Nephron (organoid): ENCODE data around the gene PLAC1.

Experiments used
- H3K27ac Mint-ChIP-seq, 3 experiments: 2 replicates each; pipeline ENCODE4 v1.8.0; 2020; ENCODE audit warnings: mixed read lengths in 3 of 3, mild to moderate bottlenecking in 2 of 3, moderate library complexity in 1 of 3
- H3K27me3 Mint-ChIP-seq: 2 replicates; pipeline ENCODE4 v1.8.0; 2021; ENCODE audit warnings: low read depth, mild to moderate bottlenecking, moderate library complexity, mixed read lengths
- H3K36me3 Mint-ChIP-seq: 2 replicates; pipeline ENCODE4 v1.8.0; 2020; ENCODE audit warnings: low read depth, mixed read lengths
- H3K4me1 Mint-ChIP-seq: 2 replicates; pipeline ENCODE4 v1.8.0; 2020; ENCODE audit warnings: mixed read lengths
- H3K4me3 Mint-ChIP-seq, 3 experiments: 2 replicates each; pipeline ENCODE4 v1.8.0; 2020; ENCODE audit warnings: mild to moderate bottlenecking in 3 of 3, mixed read lengths in 3 of 3, moderate library complexity in 2 of 3
- H3K9me3 Mint-ChIP-seq: 2 replicates; pipeline ENCODE4 v1.8.0; 2020; ENCODE audit warnings: mixed read lengths
- TF ChIP-seq, protein P1 (sequence below), 3 experiments: fragments of 200-600 bp; sonication (generic); IDR thresholded peaks; one replicate each; pipeline ENCODE4 v1.5.0; 2021; ENCODE audit warnings: antibody characterized with exemption in 3 of 3; ENCODE audit not compliant: unreplicated experiment in 3 of 3

The PLAC1 gene, protein sequence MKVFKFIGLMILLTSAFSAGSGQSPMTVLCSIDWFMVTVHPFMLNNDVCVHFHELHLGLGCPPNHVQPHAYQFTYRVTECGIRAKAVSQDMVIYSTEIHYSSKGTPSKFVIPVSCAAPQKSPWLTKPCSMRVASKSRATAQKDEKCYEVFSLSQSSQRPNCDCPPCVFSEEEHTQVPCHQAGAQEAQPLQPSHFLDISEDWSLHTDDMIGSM

DNA sequence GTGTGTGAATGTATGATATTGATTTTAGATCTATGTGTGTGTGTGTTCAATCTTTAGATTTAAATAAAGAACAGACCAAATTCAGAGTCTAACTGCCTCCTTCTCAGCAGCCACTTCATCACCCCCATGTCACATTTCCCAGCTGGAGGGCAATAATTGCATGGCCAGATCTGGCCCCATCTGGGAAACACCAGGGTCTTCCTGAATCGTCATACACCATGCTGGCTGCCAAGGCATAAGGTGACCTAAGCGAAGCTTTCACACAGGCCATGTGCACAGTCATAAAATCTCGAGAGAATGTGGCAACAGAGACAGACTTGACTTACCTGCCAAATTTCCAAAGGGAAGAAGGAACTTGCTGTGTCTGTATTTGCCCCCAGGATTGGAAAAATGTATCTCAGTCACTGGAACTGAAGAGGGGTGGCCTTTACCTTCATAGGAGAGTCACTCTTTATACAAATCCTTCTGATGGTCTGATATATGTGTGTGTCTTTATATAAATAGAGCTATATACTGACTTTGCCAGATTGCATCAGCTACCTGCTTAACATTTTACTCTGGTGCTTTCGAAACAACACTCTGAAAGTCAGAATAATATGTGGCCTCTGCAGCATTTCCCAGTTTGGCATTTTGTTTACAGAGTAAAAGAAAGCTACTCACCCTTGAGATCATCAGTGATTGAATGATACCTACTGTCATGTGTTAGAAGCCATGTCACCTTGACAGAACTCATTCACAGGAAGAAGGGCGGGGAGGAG lies at the start of gene PLAC1:
Gene PLAC1 (minus strand): TSS at position 470 of the 758 bp plus-strand sequence. CDS start 91,789 bp downstream, outside the sequence.
- no peaks in the 10 kb centered on the region for H3K36me3 Mint-ChIP-seq
- H3K4me3 Mint-ChIP-seq = no peak within 1 kb of the TSS
- H3K4me1 Mint-ChIP-seq = peaks cover 30% of the 10 kb centered on the region
- H3K9me3 Mint-ChIP-seq = peaks cover 3% of the 10 kb centered on the region
- H3K27me3 Mint-ChIP-seq = no peaks in the 10 kb centered on the region
- H3K27ac Mint-ChIP-seq = peak within 1 kb of the TSS in 1 of 3 experiments; percentile 13
- TF ChIP-seq, protein P1, sequence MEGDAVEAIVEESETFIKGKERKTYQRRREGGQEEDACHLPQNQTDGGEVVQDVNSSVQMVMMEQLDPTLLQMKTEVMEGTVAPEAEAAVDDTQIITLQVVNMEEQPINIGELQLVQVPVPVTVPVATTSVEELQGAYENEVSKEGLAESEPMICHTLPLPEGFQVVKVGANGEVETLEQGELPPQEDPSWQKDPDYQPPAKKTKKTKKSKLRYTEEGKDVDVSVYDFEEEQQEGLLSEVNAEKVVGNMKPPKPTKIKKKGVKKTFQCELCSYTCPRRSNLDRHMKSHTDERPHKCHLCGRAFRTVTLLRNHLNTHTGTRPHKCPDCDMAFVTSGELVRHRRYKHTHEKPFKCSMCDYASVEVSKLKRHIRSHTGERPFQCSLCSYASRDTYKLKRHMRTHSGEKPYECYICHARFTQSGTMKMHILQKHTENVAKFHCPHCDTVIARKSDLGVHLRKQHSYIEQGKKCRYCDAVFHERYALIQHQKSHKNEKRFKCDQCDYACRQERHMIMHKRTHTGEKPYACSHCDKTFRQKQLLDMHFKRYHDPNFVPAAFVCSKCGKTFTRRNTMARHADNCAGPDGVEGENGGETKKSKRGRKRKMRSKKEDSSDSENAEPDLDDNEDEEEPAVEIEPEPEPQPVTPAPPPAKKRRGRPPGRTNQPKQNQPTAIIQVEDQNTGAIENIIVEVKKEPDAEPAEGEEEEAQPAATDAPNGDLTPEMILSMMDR (IDR thresholded peaks at IDR 0.05; ENCODE audit: unreplicated experiment in 3 of 3) = no peak

DNA sequence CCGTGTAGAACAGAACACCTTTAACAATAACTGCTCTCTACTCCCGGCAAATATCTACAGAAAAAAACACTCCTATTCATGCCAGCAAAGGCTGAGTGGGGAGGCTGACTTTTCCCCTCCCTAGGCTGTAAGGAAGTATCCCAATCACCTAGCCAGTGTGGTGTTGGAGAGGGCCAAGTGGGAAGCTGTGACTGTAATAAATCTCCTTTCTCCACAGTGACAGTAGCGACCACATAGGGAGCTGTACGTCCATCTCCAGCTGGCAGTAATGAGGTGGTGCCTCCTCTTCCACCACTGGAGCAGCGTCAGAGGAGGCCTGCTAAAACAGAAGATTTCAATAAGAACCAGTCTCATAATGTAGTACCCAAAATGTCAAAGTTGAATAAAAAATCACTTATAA lies 47.9 kb upstream of the PLAC1 start:
- no peaks in the 10 kb centered on the region for H3K27me3 Mint-ChIP-seq
- H3K36me3 Mint-ChIP-seq = no peaks in the 10 kb centered on the region
- TF ChIP-seq, protein P1 (IDR thresholded peaks at IDR 0.05; ENCODE audit: unreplicated experiment in 3 of 3) = no peak
- peak overlapping the region; percentile 49 to 83 (median 51) for H3K27ac Mint-ChIP-seq
- peaks cover 22% of the 10 kb centered on the region for H3K4me1 Mint-ChIP-seq
- no peak overlapping the region for H3K4me3 Mint-ChIP-seq
- H3K9me3 Mint-ChIP-seq = peaks cover 8% of the 10 kb centered on the region

DNA sequence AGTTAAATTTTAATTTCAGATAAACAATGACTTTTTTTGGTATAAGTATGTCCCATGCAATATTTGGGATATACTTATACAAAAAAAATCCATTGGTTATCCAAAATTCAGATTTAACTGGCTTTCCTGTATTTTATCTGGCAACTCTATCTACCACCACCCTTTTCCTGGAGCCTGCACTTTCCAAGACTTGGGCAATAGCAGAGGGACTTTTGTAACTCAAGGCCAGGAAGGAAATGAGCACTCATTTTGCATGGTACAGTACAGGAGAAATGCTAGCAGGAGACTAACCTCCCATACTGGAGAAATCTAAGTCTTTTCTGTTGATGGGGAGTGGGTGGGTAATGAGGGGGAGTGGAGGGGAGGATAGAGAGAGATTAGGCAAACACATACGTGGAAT lies 37.7 kb upstream of the PLAC1 start:
- TF ChIP-seq, protein P1 (IDR thresholded peaks at IDR 0.05; ENCODE audit: unreplicated experiment in 3 of 3) = no peak
- Mint-ChIP-seq H3K36me3 (peaks cover 5% of the 10 kb centered on the region), H3K4me3 (no peak overlapping the region), H3K4me1 (peaks cover 43% of the 10 kb centered on the region), H3K27ac (no peak overlapping the region), H3K9me3 (peaks cover 12% of the 10 kb centered on the region), H3K27me3 (no peaks in the 10 kb centered on the region)

DNA sequence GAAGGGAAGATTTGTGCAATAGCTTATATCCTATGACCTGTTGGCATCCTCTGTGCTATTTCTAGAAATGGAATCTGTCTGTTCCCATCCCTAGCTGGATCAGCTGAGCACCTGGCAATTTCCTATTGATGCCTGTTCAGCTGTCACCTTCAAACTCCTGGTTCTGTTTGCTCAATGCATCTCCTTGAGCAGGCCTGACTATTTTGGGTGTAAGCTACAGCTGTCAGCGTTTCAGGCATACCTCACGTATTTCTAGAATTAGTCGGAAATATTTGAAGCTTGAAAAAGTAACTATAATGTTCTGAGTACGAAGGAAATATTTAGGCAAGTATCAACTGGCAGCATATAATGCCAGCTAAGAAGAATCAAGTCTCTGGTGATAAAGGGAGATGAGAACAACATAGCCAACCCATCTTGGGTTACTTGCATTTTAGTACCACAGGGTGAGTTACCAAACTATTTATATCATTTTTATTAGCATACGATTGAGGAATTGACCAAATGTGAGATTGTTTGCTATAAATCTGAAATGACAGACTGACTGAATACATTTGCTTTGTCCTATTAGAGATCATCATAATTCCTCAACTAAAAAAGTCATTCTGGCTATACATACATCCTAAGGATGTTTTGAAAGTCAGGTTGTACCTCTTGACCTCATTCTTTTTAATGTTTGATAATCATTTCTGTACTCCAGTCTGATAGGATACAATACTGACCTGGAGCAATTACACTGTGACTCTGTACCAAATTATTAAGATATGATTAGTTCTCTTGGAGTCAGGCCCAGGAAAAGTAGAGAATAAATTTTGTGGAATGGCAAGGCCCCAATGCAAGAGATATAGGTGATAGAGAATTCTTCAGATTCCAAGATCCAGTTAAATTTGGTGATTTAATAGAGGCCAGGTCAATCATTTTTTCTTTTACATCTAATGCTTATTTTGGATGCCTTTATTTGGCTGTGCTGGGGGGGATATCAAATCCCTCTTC lies 36.4 kb upstream of the PLAC1 start:
- Mint-ChIP-seq H3K4me3 (no peak overlapping the region), H3K27ac (peak overlapping the region in 2 of 3 experiments; percentile 76 to 79), H3K4me1 (peaks cover 49% of the 10 kb centered on the region), H3K9me3 (peaks cover 5% of the 10 kb centered on the region), H3K27me3 (no peaks in the 10 kb centered on the region), H3K36me3 (no peaks in the 10 kb centered on the region)
- TF ChIP-seq, protein P1 (IDR thresholded peaks at IDR 0.05; ENCODE audit: unreplicated experiment in 3 of 3) = no peak

DNA sequence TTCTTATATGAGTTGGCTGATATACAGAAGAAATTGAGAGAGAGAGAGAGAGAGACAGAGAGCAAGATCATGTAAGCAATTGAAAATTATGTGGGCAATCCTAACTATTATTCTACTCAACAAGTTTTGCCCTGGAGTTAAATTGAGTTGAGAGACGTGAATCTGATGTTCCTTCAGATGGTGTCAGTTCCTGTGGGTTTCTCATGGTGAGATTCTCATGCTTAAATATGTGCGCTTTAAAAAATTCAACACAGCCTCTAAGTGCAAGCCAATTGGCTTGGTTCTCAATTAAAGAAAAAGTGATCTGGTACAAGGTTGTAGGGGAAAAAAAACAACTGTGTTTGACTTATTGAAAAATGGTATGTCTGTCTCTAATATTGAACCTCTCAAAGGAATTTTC lies 35.4 kb upstream of the PLAC1 start:
- Mint-ChIP-seq H3K9me3 (peaks cover 3% of the 10 kb centered on the region), H3K4me1 (peaks cover 59% of the 10 kb centered on the region), H3K27me3 (no peaks in the 10 kb centered on the region), H3K27ac (peak overlapping the region; percentile 69 to 79 (median 76)), H3K36me3 (no peaks in the 10 kb centered on the region), H3K4me3 (peak overlapping the region in 1 of 3 experiments; percentile 2)
- TF ChIP-seq, protein P1 (IDR thresholded peaks at IDR 0.05; ENCODE audit: unreplicated experiment in 3 of 3) = no peak
